Frontal cortex (tissue), 4 donors: ENCODE measurements around the gene GNAL. TPM values are rescaled to one million over a fixed set of nuclear protein-coding genes. Genes with fewer than 3 reads are reported as not detected.

Source experiments
- DNase-seq, 2 donors: peaks; one replicate each; pipeline ENCODE4 v3.0.0; 2012; ENCODE audit warnings: low spot score in 2 of 2
- FAIRE-seq: peaks from 2 replicates; lab custom pipeline; 2012; peaks lifted over from hg19 to GRCh38; lab: Jason Lieb, UNC
- total RNA-seq: library from RNA; depleted of rRNA; stranded (reverse); fragments of >200 nt; gene quantifications from one replicate; pipeline ENCODE4 v1.2.3, GENCODE V29; 2014
- donor health status: control.
- donor health status: control.
- donor health status: control.

GNAL gene
- total RNA-seq, 1 donor from 2014 or later: 92.9 TPM

DNA sequence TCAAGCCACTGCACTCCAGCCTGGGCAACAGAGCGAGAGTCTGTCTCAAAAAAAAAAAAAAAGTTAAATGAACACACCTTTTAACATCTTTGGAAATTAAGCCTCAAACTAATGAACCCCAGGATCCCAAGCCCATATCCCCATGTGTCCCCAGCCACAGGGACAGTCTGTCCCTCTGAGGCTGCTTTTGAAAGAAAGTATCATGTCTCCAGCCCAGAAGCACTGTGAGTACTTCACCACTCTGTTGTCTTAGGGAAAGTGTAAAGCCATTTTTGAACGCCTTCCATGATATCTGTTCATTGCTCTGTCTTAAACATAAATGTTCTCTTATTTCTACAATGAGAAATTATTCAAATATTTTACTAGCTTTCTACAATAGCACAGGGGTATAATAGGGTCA is 110.0 kb downstream of the GNAL start:
- no peak for DNase-seq
- FAIRE-seq: no peak

- FAIRE-seq: no peak
- no peak for DNase-seq
These were observed 111.7 kb downstream of the GNAL start for GRCh38 chr18:11800566-11801334.

DNA sequence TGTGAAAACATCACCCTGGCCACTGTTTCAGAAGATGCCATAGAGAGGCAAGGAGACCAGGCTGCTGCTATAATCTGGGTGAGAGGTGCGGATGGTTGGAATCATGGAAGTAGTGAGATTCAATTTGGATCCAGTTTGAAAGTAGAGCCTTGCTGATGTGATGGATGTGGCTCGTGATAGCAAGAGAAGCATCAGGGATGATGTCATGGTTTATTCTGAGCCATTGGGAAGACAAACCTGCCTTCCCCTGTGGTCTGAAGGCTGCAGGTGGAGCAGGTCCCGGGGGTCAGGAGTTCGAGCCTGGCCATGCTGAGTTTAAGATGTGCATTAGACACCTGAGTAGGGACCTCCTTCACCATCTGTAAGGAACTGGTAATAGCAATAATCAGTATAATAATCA is 112.5 kb downstream of the GNAL start:
- no peak for DNase-seq
- no peak for FAIRE-seq

- no peak for DNase-seq
These were observed 113.1 kb downstream of the GNAL start for GRCh38 chr18:11802158-11802557.

GRCh38 chr18:11802586-11802985 is 113.5 kb downstream of the GNAL start:
- FAIRE-seq: no peak

More at GRCh38 chr18:11802158-11802557, 113.1 kb downstream of the GNAL start:
- FAIRE-seq: no peak

GRCh38 chr18:11807233-11807632 is 118.2 kb downstream of the GNAL start:
- DNase-seq (no peak), FAIRE-seq (no peak)

More at GRCh38 chr18:11802586-11802985, 113.5 kb downstream of the GNAL start:
- DNase-seq: no peak

DNA sequence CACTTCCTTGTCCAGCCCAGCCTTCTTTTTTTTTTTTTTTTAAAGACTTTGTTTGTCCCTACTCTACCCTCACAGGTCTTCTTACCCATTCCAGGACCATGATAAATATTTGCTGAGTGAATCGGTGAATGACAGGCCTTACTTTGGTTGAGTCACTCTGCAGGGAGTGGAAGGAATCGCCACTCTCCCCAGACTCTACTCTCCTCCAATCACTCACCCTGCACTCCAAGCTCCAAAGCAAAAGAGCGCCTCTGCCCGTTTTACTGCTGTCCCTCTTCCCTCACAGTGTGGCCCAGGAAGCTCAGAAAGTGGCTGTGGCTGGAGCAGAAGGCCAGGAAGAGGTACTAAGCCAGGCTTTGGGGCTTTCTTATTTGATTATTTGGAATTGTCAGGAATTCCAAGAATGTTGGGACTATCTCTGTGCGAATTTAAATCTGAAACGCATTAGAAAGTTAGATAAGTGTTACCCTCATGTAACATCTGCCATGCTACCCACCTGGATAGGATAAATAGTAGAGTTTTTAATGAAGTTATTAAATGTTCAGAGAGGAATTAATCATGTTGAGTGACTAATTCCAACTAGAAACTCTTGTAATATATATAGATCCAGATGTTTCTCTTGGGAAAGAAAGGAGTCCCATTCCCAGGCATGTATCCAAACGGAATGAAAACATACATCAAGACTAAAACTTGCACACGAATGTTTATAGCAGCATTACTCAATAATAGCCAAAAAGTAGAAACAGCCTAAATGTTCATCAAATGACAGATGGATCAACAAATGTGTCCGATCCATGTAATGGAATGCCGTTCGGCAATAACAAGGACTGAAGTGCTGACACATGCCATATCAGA is 119.2 kb downstream of the GNAL start:
- no peak for DNase-seq
- FAIRE-seq: no peak

DNA sequence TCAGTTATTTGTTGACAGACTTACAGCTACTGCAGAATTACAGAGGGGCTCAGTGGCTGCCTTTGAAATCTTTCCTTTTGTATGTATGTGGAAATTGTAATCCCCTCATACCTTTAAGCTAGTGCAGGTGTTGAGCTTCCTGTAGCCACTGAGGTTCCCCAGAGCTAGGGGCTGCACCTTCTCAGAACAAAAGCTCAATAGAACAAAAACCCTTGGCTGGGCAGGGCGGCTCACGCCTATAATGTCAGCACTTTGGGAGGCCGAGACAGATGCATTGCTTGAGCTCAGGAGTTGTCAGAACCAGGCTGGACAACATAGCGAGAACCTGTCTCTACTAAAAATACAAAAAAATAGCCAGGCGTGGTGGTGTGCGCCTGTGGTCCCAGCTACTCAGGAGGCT is 120.8 kb downstream of the GNAL start:
- DNase-seq (no peak), FAIRE-seq (no peak)

DNA sequence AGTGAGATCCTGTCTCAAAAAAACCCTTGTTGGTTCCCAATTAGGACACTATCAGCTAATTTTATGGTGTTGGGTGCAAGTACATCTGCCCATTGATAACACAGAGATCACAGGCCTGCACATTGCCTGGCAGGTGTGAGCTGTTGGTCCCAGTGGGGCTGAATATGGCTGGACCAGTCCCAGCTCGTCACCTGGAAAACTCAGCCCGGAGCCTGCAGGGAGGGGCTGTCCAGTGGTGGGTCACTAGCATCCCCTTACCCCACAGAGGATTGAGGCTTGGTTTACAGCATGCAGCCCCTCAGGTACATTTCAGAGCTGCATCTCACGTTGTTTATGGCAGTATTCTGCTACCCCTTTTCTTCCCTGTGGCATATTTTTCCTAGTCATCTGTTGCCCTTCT is 121.3 kb downstream of the GNAL start:
- FAIRE-seq: no peak
- DNase-seq: no peak

DNA sequence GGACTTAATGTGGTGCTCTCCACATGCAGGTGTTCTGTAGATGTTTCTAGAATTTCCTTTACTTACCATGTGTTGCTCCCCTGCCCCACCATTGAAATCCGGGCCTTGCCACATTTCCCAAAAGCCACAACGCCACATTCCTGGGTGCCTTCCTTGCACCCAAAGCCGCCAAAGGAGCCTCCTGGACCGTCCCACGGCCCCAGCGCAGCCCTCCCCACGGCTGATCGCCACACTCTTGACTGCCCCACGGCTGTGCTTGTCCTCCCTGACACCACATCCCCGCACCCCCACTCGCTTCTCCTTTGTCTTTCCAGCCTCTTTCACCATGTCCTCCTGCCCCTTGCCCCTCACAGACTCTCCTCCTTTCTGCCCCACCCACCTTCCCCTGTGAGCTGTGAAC is 121.9 kb downstream of the GNAL start:
- DNase-seq: no peak
- no peak for FAIRE-seq

DNA sequence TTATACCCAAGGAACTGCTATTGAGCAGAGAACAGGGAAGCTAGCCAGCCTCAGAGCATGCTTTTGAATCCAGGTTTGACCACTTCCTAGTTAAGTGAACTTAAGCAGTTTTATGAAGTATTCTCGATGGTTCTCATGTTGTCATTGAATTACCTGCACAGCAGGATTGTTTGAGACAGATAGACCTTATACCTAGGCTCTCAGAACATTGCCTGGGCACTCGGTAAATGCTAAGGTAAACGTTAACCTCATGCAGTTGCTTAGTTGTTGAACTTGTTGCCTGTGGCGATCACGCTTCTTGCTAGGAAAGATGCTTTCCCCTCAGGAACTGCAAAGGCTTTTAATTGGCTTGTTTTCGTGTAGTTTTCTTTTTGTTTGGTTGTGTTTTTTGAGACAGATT is 128.2 kb downstream of the GNAL start:
- DNase-seq (no peak), FAIRE-seq (no peak)

DNA sequence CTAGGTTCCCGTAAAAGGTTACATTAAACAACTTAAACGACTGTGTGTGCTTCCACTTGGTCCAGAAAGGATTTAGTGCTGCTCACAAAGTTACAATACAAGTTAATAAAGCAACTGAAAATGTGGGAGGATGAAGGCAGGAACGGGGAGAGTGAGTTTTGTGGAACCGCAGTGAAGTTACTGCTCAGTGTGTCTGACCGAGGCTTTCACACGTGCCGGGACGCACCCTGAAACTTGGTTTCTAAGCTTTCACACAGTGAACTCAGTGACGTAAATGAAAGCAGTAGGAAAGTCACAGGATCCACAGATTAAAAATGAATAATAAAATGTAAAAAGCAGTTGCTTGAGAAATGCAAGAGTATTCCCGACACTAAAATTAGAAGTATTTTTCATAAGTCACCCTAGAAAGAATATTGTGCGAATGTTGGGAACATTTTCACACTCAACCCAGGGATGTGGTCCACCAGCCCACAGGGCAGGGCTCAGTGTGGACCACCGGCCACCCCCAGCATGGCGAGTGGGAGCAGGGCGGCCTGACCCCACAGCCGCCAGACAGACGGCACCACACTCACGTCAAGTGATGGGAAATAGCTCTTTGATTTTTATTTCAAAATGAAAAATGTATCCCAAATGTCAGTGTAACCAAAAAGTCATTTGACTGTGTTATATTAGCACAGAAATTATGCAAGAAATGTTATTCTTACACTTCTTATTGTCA is 129.6 kb downstream of the GNAL start:
- FAIRE-seq (no peak), DNase-seq (no peak)

- FAIRE-seq: no peak
- no peak for DNase-seq
These were observed 130.9 kb downstream of the GNAL start for GRCh38 chr18:11819938-11820337.

DNA sequence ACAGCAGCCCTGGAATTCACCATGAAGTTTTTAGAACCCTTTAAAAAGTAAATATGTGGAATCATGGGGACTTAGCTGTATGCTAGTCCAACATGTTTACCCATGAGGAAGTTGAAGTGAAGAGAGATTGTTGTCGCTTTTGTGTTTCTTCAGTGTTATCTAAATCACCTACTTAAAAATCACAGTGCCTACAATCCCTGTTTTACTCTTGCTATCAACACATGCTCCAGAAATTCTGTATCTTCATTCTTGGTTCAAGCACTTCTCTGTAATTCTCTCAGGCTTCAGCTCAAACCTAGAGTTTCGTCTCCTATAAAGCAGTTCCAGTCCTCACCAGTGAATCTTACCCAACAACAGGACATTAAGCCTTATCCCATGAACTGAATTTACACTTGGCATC is 131.6 kb downstream of the GNAL start:
- no peak for FAIRE-seq
- no peak for DNase-seq

DNA sequence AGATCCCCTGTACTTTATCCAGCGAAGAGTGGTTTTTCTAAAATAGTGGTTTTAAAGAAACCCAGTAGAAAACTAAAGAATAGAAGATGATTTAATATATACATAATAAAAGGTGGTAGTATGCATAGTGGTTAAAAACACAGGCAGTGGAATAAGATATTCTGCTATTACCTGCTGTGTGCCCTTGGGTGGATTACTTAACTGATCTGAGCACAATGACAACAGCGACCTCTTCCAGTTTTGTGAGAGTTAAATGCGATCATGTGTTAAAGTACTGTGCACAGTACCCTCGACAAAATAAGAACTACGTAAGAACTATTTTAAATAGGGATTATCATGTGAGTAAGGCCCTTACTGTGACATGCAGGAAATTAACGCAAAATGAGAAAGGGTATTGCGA is 132.1 kb downstream of the GNAL start:
- FAIRE-seq: no peak
- DNase-seq: no peak

DNA sequence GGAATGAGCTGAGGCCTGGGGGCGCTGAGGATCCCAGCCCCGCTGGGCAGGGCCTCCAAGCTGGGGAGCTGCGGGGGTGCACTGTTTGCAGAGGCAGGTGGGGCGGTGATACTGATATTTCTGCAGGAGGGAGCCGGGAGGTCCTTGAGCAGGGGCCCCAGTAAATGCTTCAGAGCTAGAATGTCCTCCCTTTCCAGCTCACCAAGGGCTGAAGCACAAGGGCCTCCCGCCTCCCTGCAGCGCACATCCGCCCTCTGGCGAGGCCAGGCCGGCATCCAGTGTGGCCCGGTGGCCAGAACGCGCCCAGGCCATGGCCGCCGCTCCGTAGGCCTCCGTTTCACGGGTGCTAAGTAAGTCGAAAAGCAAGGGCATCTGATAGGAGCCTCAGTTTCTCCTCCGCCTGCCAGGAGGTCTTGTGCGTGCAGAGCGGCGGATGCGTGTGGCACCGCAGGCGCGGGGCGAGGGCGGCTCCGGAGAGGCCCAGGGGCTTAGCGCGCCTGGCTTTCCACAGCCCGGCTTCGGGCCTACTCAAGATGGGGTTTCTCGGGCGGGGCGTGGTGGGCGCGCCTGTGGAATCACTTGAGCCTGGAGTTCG is 132.7 kb downstream of the GNAL start:
- FAIRE-seq (no peak), DNase-seq (no peak)

GRCh38 chr18:11823545-11823944 is 134.5 kb downstream of the GNAL start:
- FAIRE-seq: no peak
- DNase-seq: no peak

- FAIRE-seq: no peak
These were observed 137.8 kb downstream of the GNAL start for GRCh38 chr18:11826836-11827235.

DNA sequence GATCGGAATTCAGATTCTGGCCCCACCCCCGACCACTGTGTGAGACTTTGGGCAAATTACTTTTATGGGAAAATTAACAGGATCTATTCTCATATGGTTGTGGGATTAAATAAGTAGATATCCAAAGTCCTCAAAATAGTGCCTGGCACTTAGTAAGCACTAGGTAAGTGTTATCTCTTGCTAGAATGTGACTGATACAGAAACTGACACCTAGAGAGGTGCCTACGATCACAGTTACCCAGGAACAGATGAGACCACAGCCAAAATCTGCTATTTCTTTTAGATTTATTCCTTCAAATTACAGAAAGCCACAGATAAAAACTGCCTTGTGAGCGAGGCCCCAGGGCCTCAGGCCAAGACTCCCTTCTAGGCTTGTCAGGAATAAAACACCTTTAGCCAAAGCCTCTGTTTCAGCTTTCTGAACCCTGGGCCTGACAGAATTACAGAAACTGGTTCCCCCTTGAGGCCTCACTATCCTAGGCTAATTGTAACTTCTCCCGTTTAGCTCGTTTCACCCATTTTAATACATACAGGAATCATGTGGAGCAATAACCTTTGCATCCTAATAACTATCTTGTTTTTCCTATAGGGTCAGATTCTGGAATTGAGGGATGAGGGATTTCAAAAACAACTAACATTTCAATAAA is 139.8 kb downstream of the GNAL start:
- FAIRE-seq: no peak
- DNase-seq: no peak

More at GRCh38 chr18:11826836-11827235, 137.8 kb downstream of the GNAL start:
- no peak for DNase-seq

- DNase-seq (no peak), FAIRE-seq (no peak)
These were observed 141.5 kb downstream of the GNAL start for GRCh38 chr18:11830585-11830984.
